ENCODE measurements around the gene FARP2. TPM values are rescaled to one million over a fixed set of nuclear protein-coding genes. Genes with fewer than 3 reads are reported as not detected.

Gene FARP2
- total RNA-seq, 1 experiment from 2014 or later: 29.9 TPM

- no peaks in the 10 kb centered on the region for H3K79me2 ChIP-seq (ENCODE audit: low read length)
- no peak for DNase-seq
- no TSS peak for BruUV-seq (replicated peaks)
- ChIA-PET CTCF (no interaction called here), POLR2A (ENCODE audit: unreplicated experiment) (no interaction called here)
- no peaks in the 10 kb centered on the region for H4K20me1 ChIP-seq (ENCODE audit: low read length)
- H3K4me3 ChIP-seq (ENCODE audit: low read length): no peak overlapping the region
- no peak overlapping the region for H3K9ac ChIP-seq (ENCODE audit: low read length)
- intact Hi-C loops (cut with micrococcal nuclease): no loop called here
- no peak overlapping the region for H2AFZ ChIP-seq (ENCODE audit: low read length)
- H3F3A ChIP-seq (ENCODE audit: low read length, unreplicated experiment): no peaks in the 10 kb centered on the region
- H3K4me2 ChIP-seq (ENCODE audit: low read length): no peak overlapping the region
- H3K4me1 ChIP-seq (ENCODE audit: insufficient read depth, low read length): no peaks in the 10 kb centered on the region
- ATAC-seq: no peak
- H3K9me3 ChIP-seq (ENCODE audit: low read length): no peaks in the 10 kb centered on the region
- H3K27ac ChIP-seq (ENCODE audit: low read length): no peak overlapping the region
- TF ChIP-seq EZH2 (IDR thresholded peaks at IDR 0.05; ENCODE audit: low read length, unreplicated experiment) (no peak), EZH2phosphoT487 (IDR thresholded peaks at IDR 0.05; ENCODE audit: borderline replicate concordance, low read length) (no peak), CTCF (conservative IDR thresholded peaks at IDR 0.05; ENCODE audit: low read depth, low read length) (no peak)
- H3K36me3 ChIP-seq (ENCODE audit: low read depth, low read length): no peaks in the 10 kb centered on the region
- no peaks in the 10 kb centered on the region for H3K27me3 ChIP-seq (ENCODE audit: low read length)
- H3K9me2 ChIP-seq (replicated peaks; ENCODE audit: low read length): no peaks in the 10 kb centered on the region
Observed at GRCh38 chr2:241532733-241533601, 176.9 kb downstream of the FARP2 start.

GRCh38 chr2:241534293-241534692, 178.2 kb downstream of the FARP2 start:
- Histone ChIP-seq H3K4me1 (ENCODE audit: insufficient read depth, low read length) (no peaks in the 10 kb centered on the region), H2AFZ (ENCODE audit: low read length) (no peak overlapping the region), H3K9me2 (replicated peaks; ENCODE audit: low read length) (no peaks in the 10 kb centered on the region), H3K36me3 (ENCODE audit: low read depth, low read length) (no peaks in the 10 kb centered on the region), H3K79me2 (ENCODE audit: low read length) (no peaks in the 10 kb centered on the region), H3K4me2 (ENCODE audit: low read length) (no peak overlapping the region), H3K9ac (ENCODE audit: low read length) (no peak overlapping the region), H3K9me3 (ENCODE audit: low read length) (no peaks in the 10 kb centered on the region), H3F3A (ENCODE audit: low read length, unreplicated experiment) (no peaks in the 10 kb centered on the region), H3K27me3 (ENCODE audit: low read length) (no peaks in the 10 kb centered on the region), H4K20me1 (ENCODE audit: low read length) (no peaks in the 10 kb centered on the region), H3K27ac (ENCODE audit: low read length) (no peak overlapping the region), H3K4me3 (ENCODE audit: low read length) (no peak overlapping the region)
- POLR2A ChIA-PET (ENCODE audit: unreplicated experiment): no interaction called here
- ATAC-seq (no peak), DNase-seq (no peak)
- intact Hi-C loops (cut with micrococcal nuclease): no loop called here
- CTCF ChIA-PET: no interaction called here
- no TSS peak for BruUV-seq (replicated peaks)
- TF ChIP-seq CTCF (conservative IDR thresholded peaks at IDR 0.05; ENCODE audit: low read depth, low read length) (no peak), EZH2phosphoT487 (IDR thresholded peaks at IDR 0.05; ENCODE audit: borderline replicate concordance, low read length) (no peak), EZH2 (IDR thresholded peaks at IDR 0.05; ENCODE audit: low read length, unreplicated experiment) (no peak)

DNA sequence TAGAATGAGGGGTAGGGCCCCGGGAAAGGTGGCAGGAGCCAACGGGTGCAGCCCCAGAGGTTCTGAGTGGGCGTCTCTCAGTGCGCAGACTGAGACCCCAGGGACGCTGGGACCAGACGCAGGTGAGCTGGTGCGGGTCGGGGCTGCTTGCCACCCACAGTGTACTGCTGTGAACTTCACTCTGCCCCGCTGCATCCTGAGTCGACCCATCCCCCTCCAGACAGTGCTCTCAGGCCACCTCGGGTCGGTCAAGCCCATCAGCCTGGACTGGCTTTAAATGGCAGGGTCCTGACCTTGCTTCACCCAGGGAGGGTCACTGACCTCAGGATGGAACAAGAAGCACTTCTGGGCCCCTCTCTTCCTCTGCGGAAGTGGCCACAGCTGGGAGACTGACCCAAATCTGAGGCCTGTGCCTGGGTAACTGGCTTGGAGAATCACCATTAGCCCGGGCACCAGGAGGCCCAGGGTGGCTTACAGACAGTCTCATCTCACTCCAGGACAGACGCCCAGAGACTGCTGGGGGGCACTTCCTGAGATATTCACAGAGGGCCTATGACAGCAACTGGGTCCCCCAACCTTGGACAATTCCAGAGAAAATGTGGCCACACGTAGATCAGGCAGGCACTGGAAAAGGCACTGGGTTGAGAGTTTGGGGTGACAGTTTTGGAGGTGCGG, 178.8 kb downstream of the FARP2 start:
- Histone ChIP-seq H3K4me1 (ENCODE audit: insufficient read depth, low read length) (no peaks in the 10 kb centered on the region), H3K36me3 (ENCODE audit: low read depth, low read length) (no peaks in the 10 kb centered on the region), H3K9ac (ENCODE audit: low read length) (no peak overlapping the region), H3K27me3 (ENCODE audit: low read length) (no peaks in the 10 kb centered on the region), H3K79me2 (ENCODE audit: low read length) (no peaks in the 10 kb centered on the region), H3K9me2 (replicated peaks; ENCODE audit: low read length) (no peaks in the 10 kb centered on the region), H2AFZ (ENCODE audit: low read length) (no peak overlapping the region), H3K4me3 (ENCODE audit: low read length) (no peak overlapping the region), H4K20me1 (ENCODE audit: low read length) (no peaks in the 10 kb centered on the region), H3F3A (ENCODE audit: low read length, unreplicated experiment) (no peaks in the 10 kb centered on the region), H3K4me2 (ENCODE audit: low read length) (no peak overlapping the region), H3K9me3 (ENCODE audit: low read length) (no peaks in the 10 kb centered on the region), H3K27ac (ENCODE audit: low read length) (no peak overlapping the region)
- POLR2A ChIA-PET (ENCODE audit: unreplicated experiment): no interaction called here
- CTCF ChIA-PET: no interaction called here
- BruUV-seq (replicated peaks): no TSS peak
- intact Hi-C loops (cut with micrococcal nuclease): no loop called here
- DNase-seq (no peak), ATAC-seq (no peak)
- TF ChIP-seq EZH2 (IDR thresholded peaks at IDR 0.05; ENCODE audit: low read length, unreplicated experiment): no peak
- TF ChIP-seq EZH2phosphoT487 (IDR thresholded peaks at IDR 0.05; ENCODE audit: borderline replicate concordance, low read length): no peak
- no peak for TF ChIP-seq CTCF (conservative IDR thresholded peaks at IDR 0.05; ENCODE audit: low read depth, low read length)

All from PC-3 (cell line).